SW480 (cell line): ENCODE measurements around the gene POU2F3.
"Not testable (repeated sequence)": the region's sequence is repeated elsewhere in the genome, so short reads cannot be mapped to it uniquely, and the experiment has no call there.

Experiments used
- DNase-seq: peaks from one replicate; pipeline ENCODE4 v3.0.0-alpha.2; 2016; ENCODE audit warnings: low spot score

Gene POU2F3

DNA sequence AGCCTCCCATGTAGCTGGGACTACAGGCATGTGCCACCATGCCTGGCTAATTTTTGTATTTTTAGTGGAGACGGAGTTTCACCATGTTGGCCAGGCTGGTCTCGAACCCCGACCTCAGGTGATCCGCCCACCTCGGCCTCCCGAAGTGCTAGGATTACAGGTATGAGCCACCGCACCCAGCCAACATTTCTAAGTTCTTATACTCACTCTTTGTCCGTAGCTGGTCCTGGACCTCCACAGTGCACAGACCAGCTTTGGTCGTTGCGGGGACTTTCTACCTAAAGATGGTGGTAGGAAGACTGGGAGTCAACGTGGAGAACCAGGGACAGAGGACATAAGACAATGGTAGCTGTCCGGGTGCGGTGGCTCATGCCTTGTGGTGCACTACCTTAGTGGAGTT, 13.4 kb downstream of the POU2F3 start:
- DNase-seq, result not testable (repeated sequence)

DNA sequence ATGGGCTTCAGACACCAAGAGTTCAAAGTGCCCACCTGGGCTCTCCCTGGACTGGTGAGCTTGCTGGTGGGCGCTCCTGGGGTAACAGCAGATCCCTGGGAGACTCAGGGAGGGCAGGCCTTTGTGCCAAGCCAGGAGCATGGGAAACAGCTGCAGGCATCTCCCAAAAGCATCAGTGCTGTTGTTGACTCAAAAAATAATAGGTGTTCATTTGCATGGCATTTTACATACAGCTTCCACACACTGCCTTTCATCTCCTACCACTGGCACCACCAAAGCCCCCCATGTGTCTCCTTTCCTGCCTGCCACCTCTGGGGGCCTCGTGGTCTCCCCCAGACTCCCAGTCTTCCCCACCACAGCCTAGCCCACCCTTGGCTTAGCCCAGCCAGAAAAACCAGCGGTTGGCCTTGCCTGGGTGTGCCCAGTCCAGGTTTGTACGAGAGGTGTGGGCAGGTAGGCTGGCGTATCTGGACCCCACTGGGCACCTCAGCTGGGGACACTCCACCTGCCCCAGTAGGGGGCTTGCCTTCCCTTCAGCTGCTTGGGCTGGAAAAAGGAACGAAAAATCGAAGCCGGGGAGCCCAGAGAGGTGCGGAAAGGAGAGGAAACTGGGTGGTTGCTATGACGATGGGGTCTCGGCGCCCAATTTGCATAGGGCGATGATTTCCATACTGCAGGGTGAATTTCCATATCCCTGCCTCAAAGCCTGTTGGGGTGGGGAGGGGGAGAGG, 15.0 kb downstream of the POU2F3 start:
- no peak for DNase-seq

DNA sequence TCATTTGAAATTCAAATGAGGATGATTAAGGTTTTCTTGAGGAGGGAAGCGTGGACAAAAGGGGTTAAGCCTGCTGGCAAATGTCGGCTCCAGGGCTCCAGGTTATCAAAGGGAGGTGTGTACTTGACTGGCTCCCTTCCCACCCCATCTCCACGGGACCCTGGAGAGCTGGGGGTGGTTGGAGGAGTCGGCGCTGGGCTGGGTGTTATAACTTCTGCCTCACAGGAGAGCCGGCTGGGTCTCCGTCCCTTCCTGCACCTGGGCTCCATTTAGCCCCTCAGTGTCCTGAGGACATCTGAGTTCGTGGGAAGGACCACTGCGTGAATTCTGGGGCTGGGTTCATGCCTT, 15.6 kb downstream of the POU2F3 start:
- no peak for DNase-seq

DNA sequence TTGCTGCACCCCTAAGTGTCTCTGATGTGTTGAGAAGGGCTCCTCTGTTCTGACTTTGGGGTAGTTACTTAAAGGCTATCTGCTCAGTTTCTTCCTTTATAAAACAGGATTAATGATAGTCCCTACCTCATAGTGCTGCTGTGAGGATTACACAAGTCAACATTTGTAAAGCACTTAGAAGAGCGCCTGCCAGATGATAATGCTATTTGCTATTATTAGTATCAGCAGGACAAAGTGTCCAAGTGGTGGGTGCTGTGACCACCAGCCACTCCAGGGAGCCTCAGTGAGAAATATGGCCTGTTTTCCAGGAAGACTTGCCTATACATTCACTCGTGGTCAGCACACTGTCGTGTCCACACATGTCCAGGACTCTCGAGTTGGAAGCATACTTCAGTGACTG, 16.2 kb downstream of the POU2F3 start:
- no peak for DNase-seq

DNA sequence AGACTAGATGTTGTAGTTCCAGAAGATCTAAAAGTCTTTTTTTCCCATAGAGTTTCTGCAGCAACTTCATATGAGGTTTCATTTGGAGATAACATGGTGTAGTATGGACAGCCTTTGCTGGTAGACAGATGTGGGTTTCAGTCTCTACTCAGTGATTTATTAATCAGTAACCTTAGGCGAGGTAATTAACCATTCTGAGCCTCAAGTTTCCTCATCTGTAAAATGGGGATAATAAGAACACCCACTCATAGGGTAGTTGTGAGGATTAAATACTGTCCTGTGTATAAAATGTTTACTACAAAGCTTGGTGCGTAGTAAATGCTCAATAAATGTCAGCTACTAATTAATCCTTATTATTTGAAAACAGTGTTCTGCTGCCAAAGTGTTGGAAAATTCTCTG, 16.8 kb downstream of the POU2F3 start:
- no peak for DNase-seq

DNA sequence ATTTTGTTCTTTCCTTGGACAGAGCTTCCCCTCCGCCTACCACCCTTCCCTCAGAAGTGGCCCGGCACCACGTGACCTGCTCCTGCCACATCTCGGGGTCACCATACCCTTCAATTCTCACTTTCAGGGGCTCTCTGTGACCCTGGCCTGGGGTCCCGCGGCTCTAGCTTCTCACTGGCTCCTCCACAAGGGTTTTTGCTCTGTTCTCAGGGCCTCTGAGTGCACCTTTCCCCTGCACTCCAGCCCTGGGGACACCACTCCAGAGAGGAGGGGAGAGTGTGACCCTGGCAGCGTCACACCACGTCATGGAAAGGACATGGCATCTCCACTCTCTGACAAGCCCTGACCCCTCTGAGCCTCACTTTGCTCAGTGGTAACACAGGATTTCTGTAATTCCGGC, 17.4 kb downstream of the POU2F3 start:
- DNase-seq, result no peak

DNA sequence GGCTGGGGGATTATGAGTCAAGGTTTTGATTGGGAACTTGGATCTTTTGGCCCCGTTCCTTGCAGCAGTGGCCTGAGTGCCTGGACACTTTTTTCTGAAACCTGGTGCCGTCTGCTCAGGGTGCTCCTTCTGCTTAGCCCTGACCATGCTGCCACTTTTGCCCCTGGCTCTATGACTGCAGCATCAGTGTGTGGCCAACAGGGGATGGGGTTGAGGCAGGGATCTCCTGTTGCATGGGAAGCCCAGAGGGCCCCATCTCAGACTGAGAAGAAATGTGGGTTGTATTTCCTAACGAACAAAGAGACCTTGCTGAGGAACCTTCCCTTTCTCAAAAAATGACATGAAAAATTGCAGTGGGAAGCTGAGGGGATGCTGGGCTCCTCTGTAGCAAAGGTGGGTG, 18.7 kb downstream of the POU2F3 start:
- DNase-seq, result no peak

DNA sequence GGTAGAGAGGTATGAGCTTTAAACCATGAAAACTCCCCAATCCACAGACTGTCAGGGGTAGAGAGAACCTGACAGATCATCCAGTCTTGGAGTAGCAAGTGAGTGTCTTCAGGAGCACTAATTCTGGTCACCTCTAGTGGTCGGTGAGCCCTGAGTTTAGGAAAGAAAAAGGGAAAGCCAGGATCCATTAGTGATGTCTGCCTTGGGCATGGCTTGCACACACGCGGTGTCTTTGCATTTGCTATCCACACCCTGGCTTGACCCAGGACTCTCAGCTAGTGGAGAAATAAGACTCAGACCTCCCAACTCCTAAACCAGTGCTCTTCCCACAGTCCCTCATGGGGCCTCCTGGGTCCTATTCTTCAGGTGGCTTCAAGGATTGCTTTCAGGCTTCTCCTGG, 19.3 kb downstream of the POU2F3 start:
- no peak for DNase-seq

DNA sequence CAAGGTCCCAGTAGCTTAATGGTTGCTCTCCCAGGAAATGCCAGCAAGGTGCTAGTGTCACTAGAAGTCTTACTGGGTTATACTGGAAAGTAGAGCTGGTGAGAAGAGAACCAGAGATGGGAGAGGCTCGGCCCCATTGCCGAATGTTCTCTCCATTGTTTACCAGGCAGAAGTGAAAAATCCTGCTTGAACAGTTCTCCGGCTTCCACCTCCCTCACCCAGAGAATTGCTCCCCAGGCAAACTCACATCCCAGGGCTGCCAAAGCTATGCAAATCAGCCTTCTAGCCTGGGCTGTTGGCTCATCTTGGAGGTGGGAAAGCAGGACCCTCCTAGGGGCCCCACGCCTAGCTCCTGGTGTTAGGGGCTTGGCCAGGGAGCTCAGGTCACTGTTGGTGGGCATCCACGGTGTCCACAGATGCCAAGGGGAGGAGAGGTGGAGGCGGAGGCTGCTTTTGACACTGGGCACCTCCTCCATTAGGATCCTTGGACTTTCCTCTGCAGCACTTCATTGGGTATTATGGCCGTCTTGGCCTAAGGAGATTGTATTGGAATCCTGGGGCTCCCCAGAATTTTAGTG, 20.1 kb downstream of the POU2F3 start:
- DNase-seq, result no peak

DNA sequence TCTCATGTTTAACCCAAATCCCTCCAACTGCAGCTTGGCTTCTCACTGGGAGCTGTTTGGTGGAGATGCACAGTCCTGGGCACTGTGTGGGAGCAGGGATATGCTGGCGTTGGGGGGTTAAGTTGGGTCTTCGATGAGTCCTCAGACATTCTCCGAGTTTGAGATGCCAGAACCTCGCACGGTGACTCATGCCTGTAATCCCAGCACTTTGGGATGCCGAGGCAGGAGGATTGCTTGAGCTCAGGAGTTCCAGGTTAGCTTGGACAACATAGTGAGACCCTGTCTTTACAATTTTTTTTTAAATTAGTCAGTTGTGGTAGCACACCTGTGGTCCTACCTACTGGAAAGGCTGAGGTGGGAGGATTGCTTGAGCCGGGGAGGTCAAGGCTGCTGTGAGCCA, 20.7 kb downstream of the POU2F3 start:
- DNase-seq, result no peak

DNA sequence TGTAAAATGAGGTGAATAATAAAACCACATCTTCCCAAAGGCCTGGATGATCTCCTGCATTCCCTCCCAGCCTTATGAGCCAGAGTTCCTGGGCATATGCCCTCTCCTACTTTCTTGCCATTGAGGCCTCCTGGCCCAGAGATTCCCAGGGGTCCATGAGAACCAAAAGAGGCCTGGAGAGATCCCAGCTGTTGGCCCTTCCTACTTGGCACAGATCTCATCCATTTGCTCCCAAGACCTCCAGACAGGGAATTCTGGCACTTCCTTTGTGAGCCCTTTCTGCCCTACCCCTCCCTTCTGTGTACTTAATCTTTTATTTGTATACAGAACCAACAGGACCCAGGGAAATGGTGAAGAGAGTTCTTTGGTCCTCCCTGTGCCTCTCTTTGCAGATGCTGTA, 21.4 kb downstream of the POU2F3 start:
- DNase-seq, result no peak

DNA sequence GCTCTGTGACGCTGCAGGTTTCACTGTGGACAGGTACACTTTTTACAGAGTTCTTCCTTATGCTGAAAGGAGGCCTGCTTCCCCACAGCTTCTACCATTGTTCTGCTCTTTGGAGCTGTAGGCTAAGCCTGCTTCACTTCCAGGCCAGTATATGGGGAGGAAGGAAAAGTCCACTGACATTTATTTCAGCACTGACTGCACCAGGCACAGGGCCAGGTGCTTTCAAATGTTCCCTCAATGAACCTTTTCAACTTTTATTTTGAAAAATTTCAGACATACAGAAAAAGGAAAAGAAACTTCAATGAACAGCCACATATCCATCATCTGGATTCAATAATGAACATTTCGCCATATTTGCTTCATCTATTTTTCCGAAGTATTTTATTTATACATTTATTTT, 22.0 kb downstream of the POU2F3 start:
- no peak for DNase-seq

DNA sequence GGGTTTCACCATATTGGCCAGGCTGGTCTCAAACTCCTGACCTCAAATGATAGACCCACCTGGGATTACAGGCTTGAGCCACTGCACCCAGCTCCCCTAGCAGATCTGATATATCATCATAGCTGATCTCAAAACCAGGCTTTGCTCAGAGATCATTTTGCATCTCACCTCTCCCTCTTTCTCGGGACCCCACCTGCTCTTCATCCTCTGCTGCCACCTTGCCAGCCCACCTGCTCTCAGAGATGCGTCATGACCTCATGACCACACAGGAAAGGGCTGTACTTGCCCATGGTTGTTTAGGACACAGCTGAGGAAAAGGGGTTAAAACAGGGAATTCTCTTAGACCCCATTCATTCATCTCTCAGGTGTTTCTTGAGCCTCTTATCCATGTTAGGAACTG, 27.4 kb downstream of the POU2F3 start:
- no peak for DNase-seq

DNA sequence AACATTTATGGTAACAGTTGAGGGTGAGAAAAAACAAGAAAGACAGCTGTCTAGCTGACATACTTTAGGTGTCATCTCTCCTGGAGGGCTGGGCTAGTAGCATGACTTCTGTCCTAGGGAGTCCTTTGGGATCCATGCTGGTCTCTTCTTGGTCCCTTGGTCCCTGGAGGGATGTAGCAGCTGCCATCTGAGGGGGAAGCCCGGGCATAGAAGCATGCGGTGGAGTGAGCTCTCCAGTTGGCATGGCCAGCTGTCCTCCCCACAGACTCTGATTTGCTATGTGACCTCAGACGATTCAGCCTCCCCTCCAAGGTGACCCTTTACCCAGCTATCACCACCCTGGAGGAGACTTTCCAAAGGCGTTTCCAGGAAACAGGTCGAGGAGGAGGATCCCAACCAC, 28.7 kb downstream of the POU2F3 start:
- DNase-seq, result no peak

DNA sequence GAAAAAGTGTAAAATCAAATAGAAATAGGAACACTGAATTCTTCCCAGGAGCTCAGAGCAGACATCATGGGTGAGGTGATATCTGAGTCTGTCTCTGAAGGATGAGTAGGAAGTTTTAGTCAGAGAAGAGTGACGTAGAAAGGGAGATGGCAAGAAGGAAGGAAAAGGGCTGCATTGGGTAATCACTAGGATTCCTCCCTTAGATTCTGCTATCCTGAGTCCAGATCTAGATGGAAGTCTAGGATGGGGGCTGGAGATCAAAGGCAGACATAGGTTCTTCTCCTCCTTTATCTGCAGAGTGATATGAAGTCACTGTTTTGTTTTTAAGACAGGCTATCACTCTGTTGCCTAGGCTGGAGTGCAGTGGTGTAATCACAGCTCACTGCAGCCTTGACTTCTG, 30.4 kb downstream of the POU2F3 start:
- DNase-seq, result no peak

DNA sequence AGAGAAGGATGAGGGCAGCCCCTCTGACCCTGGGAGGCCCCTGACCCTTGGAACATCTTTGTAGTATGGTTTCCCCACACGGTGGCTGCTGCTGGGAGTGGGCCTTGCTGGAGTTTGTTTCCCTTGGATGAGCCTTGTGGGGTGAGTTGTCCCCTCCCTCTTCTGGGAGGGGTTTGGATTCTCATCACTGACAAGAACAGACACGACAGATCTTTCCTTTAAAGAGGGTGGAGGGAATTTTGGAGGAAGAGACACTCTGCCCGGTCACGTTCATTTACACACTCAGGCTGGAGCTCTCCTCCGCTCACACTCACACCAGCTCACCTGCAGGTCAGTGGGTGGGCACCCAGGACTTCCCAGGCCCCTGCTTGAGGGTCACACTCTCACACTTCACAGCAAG, 31.7 kb downstream of the POU2F3 start:
- no peak for DNase-seq

DNA sequence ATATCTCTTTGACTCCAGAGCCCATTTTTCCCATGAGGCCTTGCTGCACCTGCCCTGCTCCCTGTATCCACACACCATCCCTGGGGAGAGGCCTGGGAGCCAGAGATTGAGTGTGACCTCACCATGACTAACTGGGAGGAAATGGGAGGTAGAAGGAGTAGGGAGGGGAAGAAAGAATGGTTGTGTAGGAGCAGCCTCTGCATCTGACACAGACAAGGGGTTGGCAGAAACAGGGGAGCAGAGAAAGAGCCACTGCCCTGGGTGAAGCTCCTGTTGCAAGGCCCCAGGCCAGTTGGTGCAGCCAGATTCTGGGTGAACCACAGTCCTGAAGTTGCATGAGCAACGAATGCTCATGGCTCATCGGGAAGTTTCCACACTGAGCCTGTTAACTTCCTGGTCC, 32.4 kb downstream of the POU2F3 start:
- DNase-seq, result no peak

DNA sequence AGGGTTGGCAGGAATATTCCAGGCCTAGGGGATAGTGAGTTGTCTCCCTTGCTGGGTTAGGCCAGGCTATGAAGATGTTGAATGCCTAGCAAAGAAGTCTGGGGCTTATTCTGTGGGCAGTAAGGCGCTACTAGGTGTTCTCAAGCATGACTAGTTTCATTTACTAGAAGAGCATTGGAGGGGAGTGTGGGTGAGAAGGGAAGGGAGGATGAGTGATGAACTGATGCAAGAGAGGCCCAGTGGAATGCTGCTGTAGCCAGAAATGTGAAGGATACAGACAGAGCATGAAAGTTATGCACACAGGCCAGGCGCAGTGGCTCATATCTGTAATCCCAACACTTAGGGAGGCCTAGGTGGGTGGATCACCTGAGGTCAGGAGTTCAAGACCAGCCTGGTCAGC, 33.5 kb downstream of the POU2F3 start:
- DNase-seq, result no peak

DNA sequence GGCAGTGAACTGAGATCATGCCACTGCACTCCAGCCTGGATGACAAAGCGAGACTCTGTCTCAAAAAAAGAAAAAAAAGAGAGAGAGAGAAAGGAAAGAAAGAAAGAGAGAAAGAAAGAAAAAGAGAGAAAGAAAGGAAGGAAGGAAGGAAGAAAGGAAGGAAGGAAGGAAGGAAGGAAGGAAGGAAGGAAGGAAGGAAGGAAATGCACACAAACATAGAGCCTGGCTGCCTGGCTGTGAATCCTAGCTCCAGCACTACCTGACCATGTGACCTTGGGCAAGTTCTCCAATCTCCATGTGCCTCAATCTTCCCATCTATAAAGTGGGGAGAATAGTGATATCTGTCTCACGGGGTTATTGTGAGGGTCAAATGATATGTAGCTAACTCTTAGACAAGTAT, 34.0 kb downstream of the POU2F3 start:
- not testable (repeated sequence) for DNase-seq

DNA sequence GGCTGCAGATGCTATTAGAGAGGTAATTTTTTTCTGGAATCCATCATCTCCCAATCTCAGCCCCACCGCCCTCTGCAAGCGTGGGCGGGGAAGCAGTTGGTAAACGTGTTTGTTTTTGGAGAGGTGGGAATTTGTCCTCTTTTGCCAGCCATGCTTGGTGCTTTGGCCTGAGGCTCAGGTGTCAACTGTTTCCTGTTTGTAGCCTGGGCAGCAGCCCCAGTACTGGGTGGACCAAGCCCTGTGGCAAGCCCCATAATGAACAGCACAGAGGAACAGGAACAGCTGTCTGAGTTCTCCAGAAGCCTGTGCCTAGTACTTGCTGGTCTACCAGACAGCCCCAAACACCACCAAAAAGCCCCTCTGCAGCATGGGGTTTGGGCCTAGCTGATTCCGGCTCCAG, 39.6 kb downstream of the POU2F3 start:
- no peak for DNase-seq

DNA sequence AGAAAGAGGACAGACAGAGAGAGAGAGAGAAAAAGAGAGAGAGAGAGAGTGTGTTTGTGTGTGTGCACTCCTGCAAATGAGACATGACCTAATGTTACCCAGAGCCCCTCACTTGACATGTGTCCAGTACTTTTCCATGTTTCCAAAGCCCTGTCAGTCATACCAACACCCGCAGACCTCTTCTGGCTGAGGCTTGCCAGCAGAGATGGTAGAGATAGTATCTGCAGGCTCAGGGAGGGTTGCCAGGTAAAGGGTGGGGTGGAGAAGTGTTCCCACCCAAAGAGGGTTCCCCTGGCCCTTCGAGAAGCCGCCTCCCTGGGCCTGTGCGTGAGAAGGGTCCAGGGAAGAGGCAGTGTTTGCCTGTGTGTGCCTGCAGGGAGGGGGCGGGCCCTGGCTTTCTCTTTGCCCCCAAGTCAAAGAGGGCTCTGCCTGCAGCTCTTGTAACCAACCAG, 40.7 kb downstream of the POU2F3 start:
- no peak for DNase-seq

DNA sequence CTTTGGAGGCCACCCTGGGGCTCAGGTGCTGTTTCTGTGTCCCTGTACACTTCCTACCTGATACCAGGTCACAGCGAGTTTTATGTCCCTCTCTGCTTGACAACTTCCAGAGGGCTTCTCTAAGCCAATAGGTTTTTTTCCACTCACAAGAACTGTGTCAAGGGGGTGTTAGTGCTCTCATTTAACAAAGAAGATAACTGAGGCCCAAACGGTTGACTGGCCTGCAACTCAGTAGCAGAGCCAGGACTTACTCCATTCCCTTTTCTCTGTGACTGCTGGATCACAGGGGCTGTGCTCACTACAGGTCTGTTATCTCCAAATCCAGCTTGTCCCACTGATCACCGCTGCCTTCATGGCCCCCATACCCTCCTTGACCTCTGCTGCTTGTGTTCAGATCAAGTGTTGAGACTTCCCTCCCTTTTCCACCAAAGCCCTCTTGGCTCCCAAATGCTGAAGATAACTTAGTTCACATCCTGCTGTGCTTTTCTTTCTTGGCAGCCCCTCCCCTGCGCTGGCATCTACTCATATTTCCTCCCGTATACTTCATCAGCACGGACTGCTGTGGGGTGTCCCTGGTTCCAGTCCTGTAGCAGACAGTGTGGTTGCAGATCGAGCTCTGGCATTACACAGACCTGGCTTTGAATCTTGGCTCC, 41.3 kb downstream of the POU2F3 start:
- no peak for DNase-seq

DNA sequence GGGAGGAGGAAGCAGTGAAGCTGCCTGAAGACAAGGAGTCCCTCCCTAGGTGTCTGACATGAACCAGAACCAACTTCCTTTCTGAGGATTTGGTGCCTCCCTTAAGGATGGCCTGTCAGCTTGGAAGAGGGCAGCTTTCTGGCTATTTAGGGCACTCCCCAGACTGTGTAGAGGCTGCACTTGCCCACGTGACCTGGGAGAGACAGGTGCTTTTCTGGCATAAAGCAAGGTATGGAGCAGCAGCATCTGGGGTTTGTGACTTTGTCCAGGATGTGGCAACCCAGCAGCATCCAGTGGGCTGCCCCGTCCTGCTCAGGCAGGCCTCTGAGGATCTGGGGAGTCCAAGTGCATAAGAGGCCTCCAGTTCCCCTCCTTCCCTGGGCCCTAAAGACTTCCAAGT, 43.2 kb downstream of the POU2F3 start:
- DNase-seq, result no peak

DNA sequence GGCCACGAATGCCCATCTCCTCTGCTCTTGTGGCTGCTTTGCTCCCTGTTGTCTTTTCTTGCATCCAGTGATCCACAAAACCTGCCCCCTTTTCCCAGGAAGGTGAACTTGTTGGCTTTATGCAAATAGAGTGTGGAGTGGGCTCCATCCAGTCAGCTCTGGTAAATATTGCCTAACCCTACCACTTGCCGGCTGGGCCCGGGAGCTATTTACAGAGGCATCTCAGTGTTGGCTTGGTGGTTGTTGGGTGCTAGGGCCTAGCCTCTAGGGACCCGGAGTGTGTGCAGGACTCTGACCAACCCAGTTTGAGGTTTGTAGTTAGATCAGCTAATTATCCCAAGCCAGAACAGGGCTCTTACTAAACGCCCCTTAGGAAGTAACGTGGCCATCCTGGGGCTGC, 44.3 kb downstream of the POU2F3 start:
- DNase-seq, result no peak
